Vagina (tissue), 2 donors: ENCODE measurements around the gene DGKG.

Source experiments
- POLR2A ChIP-seq, 2 donors: fragments of 450-650 bp; IDR thresholded peaks; one replicate each; pipeline ENCODE4 v1.6.1; 2017; ENCODE audit warnings: antibody characterized with exemption in 2 of 2, mild to moderate bottlenecking in 2 of 2, moderate library complexity in 2 of 2
- POLR2AphosphoS5 ChIP-seq, 2 donors: sonication (generic); formaldehyde crosslinking; IDR thresholded peaks; one replicate each; pipeline ENCODE4 v1.9.0; 2017; ENCODE audit warnings: antibody characterized with exemption in 2 of 2, mild to moderate bottlenecking in 2 of 2, low read depth in 1 of 2; ENCODE audit not compliant: insufficient read depth in 1 of 2
- TF ChIP-seq, protein P1 (sequence below), 3 experiments: fragments of 450-650 bp in 2 of 3; fragments of 200-600 bp in 1 of 3; sonication (generic) in 1 of 3; IDR thresholded peaks; one replicate each; pipeline ENCODE4 v1.5.1; 2017 to 2019; ENCODE audit warnings: antibody characterized with exemption in 3 of 3, mild to moderate bottlenecking in 2 of 3, moderate library complexity in 2 of 3

DNA sequence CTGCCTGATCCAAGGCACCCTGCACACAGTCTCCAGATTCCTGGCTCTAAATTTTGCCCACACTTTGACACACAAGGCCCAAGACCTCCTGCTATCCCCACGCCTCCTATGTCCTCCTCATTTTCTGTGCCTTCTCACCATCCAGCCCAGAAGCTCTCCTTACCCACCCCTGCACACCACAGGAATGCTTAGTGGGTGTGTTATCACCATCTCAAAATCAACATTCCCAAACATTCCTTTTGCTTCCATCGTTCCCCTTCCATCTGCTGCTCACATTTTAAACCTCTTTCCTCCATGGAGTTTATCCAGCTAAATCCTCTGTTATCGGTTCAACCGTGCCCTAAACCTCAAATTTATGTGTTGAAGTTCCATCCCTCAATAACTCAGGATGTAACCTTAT is 43.9 kb downstream of the DGKG start:
- TF ChIP-seq POLR2A (IDR thresholded peaks at IDR 0.05) (no peak), POLR2AphosphoS5 (IDR thresholded peaks at IDR 0.05; ENCODE audit: insufficient read depth in 1 of 2, low read depth in 1 of 2) (no peak)
- TF ChIP-seq, protein P1, sequence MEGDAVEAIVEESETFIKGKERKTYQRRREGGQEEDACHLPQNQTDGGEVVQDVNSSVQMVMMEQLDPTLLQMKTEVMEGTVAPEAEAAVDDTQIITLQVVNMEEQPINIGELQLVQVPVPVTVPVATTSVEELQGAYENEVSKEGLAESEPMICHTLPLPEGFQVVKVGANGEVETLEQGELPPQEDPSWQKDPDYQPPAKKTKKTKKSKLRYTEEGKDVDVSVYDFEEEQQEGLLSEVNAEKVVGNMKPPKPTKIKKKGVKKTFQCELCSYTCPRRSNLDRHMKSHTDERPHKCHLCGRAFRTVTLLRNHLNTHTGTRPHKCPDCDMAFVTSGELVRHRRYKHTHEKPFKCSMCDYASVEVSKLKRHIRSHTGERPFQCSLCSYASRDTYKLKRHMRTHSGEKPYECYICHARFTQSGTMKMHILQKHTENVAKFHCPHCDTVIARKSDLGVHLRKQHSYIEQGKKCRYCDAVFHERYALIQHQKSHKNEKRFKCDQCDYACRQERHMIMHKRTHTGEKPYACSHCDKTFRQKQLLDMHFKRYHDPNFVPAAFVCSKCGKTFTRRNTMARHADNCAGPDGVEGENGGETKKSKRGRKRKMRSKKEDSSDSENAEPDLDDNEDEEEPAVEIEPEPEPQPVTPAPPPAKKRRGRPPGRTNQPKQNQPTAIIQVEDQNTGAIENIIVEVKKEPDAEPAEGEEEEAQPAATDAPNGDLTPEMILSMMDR (IDR thresholded peaks at IDR 0.05) = no peak
